NCI-H2107 treated with DMSO at 0.1 percent for 48 hours (cell line): ENCODE results near the gene MRPL20.
"Not testable (repeated sequence)": the region's sequence is repeated elsewhere in the genome, so short reads cannot be mapped to it uniquely, and the experiment has no call there.

ENCODE experiments used
- DNase-seq: peaks from one replicate; lab custom pipeline; 2025; ENCODE audit not compliant: unreplicated experiment; lab: John Stamatoyannopoulos, UW

The MRPL20 gene

GRCh38 chr1:1437904-1438376, 30.8 kb upstream of the MRPL20 start:
- no peak for DNase-seq

GRCh38 chr1:1437033-1437903, 30.2 kb upstream of the MRPL20 start:
- DNase-seq = no peak

GRCh38 chr1:1436630-1437032, 29.5 kb upstream of the MRPL20 start:
- DNase-seq = no peak

GRCh38 chr1:1435911-1436629, 29.0 kb upstream of the MRPL20 start:
- DNase-seq = no peak

GRCh38 chr1:1435106-1435903, 28.2 kb upstream of the MRPL20 start, which contains the start of gene VWA1:
Gene VWA1 (plus strand): TSS chr1:1435690. CDS start chr1:1435749, 59 bp downstream.
- DNase-seq = no peak

GRCh38 chr1:1434824-1435105, 27.7 kb upstream of the MRPL20 start:
- DNase-seq = no peak

- no peak for DNase-seq
Measured at GRCh38 chr1:1434131-1434823, 27.2 kb upstream of the MRPL20 start.

- DNase-seq = no peak
Measured at GRCh38 chr1:1433804-1434130, 26.7 kb upstream of the MRPL20 start.

GRCh38 chr1:1432951-1433803, 26.1 kb upstream of the MRPL20 start:
- DNase-seq = no peak

- no peak for DNase-seq
Measured at GRCh38 chr1:1432274-1432950, 25.3 kb upstream of the MRPL20 start.

- no peak for DNase-seq
Measured at GRCh38 chr1:1431845-1432273, 24.8 kb upstream of the MRPL20 start.

GRCh38 chr1:1430992-1431844, 24.1 kb upstream of the MRPL20 start:
- DNase-seq = no peak

GRCh38 chr1:1430114-1430982, 23.3 kb upstream of the MRPL20 start:
- no peak for DNase-seq

- no peak for DNase-seq
Measured at GRCh38 chr1:1429671-1430073, 22.6 kb upstream of the MRPL20 start.

- DNase-seq = not testable (repeated sequence)
Measured at GRCh38 chr1:1428967-1429366, 21.9 kb upstream of the MRPL20 start.

- DNase-seq = no peak
Measured at GRCh38 chr1:1428174-1428573, 21.1 kb upstream of the MRPL20 start.

- no peak for DNase-seq
Measured at GRCh38 chr1:1427820-1428148, 20.7 kb upstream of the MRPL20 start.
